ENCODE measurements around the gene PDE11A. TPM values are rescaled to one million over a fixed set of nuclear protein-coding genes. Genes with fewer than 3 reads are reported as not detected.
A peak's percentile ranks its signal among the peaks of the same experiment; 100 is the strongest.

PDE11A gene
- total and polyA plus RNA-seq, 2 experiments from 2014 or later, result 0.08 to 0.73 TPM

DNA sequence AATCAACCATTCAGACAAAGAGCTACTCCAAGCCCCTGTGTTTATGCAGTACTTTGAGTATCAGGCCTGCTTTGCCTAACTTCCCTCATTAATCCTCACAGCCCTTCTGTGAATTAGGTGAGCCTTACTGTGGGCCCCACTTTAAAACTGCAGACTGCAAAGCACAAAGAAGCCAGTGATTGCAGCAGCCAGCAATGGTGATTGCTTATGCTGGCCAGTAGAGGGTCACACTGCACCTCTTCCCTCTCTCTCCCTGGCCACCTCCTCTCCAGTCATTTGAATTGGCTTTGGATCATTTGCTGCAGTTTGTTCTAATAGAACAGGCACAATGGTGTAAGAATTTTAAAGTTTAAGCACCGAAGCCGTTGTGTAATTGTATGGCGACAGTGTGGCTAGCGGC, 450.1 kb downstream of the PDE11A start:
- Histone ChIP-seq H3K9me2 (ENCODE audit: insufficient read depth) (no peaks in the 10 kb centered on the region), H3K4me2 (no peak overlapping the region; the same call in 1 of the 2 replicates), H3K36me3 (ENCODE audit: insufficient read depth) (no peaks in the 10 kb centered on the region), H3F3A (replicated peaks; ENCODE audit: low read depth) (no peaks in the 10 kb centered on the region), H3K4me3 (no peak overlapping the region), H3K4me1 (ENCODE audit: insufficient read depth) (peaks cover 17% of the 10 kb centered on the region; the same call in 1 of the 2 replicates), H2AFZ (peak overlapping the region; percentile 72), H3K27me3 (ENCODE audit: insufficient read depth) (no peaks in the 10 kb centered on the region), H4K20me1 (replicated peaks; ENCODE audit: insufficient read depth) (no peaks in the 10 kb centered on the region), H3K27ac (ENCODE audit: low read depth) (no peak overlapping the region), H3K79me2 (replicated peaks; ENCODE audit: insufficient read depth) (no peaks in the 10 kb centered on the region)
- Mint-ChIP-seq H3K27me3 (ENCODE audit: insufficient read depth, low read depth, poor library complexity) (peaks cover 4% of the 10 kb centered on the region), H3K9me3 (no peaks in the 10 kb centered on the region), H3K36me3 (ENCODE audit: low read depth) (no peaks in the 10 kb centered on the region), H3K27ac (peak overlapping the region; percentile 71; the same call in 1 of the 2 replicates), H3K4me1 (peaks cover 18% of the 10 kb centered on the region), H3K4me3 (no peak overlapping the region)
- TF ChIP-seq NANOG (IDR thresholded peaks at IDR 0.05; ENCODE audit: borderline replicate concordance) (no peak), CREB1 (CRISPR knock-in tag; IDR thresholded peaks at IDR 0.05; ENCODE audit: low read depth) (no peak), POLR2AphosphoS5 (IDR thresholded peaks at IDR 0.05; ENCODE audit: low read depth) (no peak), ZNF114 (CRISPR knock-in tag; IDR thresholded peaks at IDR 0.05) (no peak)
- TF ChIP-seq, protein P1, sequence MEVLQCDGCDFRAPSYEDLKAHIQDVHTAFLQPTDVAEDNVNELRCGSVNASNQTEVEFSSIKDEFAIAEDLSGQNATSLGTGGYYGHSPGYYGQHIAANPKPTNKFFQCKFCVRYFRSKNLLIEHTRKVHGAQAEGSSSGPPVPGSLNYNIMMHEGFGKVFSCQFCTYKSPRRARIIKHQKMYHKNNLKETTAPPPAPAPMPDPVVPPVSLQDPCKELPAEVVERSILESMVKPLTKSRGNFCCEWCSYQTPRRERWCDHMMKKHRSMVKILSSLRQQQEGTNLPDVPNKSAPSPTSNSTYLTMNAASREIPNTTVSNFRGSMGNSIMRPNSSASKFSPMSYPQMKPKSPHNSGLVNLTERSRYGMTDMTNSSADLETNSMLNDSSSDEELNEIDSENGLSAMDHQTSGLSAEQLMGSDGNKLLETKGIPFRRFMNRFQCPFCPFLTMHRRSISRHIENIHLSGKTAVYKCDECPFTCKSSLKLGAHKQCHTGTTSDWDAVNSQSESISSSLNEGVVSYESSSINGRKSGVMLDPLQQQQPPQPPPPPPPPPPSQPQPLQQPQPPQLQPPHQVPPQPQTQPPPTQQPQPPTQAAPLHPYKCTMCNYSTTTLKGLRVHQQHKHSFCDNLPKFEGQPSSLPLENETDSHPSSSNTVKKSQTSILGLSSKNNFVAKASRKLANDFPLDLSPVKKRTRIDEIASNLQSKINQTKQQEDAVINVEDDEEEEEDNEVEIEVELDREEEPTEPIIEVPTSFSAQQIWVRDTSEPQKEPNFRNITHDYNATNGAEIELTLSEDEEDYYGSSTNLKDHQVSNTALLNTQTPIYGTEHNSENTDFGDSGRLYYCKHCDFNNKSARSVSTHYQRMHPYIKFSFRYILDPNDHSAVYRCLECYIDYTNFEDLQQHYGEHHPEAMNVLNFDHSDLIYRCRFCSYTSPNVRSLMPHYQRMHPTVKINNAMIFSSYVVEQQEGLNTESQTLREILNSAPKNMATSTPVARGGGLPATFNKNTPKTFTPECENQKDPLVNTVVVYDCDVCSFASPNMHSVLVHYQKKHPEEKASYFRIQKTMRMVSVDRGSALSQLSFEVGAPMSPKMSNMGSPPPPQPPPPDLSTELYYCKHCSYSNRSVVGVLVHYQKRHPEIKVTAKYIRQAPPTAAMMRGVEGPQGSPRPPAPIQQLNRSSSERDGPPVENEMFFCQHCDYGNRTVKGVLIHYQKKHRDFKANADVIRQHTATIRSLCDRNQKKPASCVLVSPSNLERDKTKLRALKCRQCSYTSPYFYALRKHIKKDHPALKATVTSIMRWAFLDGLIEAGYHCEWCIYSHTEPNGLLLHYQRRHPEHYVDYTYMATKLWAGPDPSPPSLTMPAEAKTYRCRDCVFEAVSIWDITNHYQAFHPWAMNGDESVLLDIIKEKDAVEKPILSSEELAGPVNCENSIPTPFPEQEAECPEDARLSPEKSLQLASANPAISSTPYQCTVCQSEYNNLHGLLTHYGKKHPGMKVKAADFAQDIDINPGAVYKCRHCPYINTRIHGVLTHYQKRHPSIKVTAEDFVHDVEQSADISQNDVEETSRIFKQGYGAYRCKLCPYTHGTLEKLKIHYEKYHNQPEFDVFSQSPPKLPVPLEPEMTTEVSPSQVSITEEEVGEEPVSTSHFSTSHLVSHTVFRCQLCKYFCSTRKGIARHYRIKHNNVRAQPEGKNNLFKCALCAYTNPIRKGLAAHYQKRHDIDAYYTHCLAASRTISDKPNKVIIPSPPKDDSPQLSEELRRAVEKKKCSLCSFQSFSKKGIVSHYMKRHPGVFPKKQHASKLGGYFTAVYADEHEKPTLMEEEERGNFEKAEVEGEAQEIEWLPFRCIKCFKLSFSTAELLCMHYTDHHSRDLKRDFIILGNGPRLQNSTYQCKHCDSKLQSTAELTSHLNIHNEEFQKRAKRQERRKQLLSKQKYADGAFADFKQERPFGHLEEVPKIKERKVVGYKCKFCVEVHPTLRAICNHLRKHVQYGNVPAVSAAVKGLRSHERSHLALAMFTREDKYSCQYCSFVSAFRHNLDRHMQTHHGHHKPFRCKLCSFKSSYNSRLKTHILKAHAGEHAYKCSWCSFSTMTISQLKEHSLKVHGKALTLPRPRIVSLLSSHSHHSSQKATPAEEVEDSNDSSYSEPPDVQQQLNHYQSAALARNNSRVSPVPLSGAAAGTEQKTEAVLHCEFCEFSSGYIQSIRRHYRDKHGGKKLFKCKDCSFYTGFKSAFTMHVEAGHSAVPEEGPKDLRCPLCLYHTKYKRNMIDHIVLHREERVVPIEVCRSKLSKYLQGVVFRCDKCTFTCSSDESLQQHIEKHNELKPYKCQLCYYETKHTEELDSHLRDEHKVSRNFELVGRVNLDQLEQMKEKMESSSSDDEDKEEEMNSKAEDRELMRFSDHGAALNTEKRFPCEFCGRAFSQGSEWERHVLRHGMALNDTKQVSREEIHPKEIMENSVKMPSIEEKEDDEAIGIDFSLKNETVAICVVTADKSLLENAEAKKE (CRISPR knock-in tag; IDR thresholded peaks at IDR 0.05), result no peak
- TF ChIP-seq, protein P2, sequence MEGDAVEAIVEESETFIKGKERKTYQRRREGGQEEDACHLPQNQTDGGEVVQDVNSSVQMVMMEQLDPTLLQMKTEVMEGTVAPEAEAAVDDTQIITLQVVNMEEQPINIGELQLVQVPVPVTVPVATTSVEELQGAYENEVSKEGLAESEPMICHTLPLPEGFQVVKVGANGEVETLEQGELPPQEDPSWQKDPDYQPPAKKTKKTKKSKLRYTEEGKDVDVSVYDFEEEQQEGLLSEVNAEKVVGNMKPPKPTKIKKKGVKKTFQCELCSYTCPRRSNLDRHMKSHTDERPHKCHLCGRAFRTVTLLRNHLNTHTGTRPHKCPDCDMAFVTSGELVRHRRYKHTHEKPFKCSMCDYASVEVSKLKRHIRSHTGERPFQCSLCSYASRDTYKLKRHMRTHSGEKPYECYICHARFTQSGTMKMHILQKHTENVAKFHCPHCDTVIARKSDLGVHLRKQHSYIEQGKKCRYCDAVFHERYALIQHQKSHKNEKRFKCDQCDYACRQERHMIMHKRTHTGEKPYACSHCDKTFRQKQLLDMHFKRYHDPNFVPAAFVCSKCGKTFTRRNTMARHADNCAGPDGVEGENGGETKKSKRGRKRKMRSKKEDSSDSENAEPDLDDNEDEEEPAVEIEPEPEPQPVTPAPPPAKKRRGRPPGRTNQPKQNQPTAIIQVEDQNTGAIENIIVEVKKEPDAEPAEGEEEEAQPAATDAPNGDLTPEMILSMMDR (conservative IDR thresholded peaks at IDR 0.05; ENCODE audit: low read depth in 2 of 2), result peak; percentile 18 to 25; a peak in 2 of 4 replicates
- ATAC-seq (peak; percentile 30), DNase-seq (ENCODE audit: low spot score) (peak; percentile 54)
